ENCODE results near the gene IFNA2.

DNA sequence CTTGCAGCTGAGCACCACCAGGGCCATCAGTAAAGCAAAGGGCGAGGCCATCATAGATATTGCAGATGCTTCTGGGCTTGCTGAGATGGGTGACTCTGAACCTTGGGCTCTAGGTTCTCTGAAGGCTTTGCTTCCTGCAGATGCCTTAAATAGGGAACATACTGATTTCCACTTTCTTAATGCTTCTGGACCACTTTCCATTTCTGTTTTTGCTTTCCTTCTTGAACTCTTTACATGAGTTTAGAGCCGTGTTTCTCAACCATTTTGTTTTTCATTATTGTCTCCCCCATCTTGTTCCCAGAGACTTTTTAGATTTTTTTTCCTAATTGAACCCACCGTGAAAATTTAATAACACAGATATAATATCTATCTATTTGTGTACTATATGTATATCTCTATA is 17.2 kb downstream of the IFNA2 start, which contains the start of gene IFNA13:
- TF ChIP-seq, protein P1, sequence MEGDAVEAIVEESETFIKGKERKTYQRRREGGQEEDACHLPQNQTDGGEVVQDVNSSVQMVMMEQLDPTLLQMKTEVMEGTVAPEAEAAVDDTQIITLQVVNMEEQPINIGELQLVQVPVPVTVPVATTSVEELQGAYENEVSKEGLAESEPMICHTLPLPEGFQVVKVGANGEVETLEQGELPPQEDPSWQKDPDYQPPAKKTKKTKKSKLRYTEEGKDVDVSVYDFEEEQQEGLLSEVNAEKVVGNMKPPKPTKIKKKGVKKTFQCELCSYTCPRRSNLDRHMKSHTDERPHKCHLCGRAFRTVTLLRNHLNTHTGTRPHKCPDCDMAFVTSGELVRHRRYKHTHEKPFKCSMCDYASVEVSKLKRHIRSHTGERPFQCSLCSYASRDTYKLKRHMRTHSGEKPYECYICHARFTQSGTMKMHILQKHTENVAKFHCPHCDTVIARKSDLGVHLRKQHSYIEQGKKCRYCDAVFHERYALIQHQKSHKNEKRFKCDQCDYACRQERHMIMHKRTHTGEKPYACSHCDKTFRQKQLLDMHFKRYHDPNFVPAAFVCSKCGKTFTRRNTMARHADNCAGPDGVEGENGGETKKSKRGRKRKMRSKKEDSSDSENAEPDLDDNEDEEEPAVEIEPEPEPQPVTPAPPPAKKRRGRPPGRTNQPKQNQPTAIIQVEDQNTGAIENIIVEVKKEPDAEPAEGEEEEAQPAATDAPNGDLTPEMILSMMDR (IDR thresholded peaks at IDR 0.05; ENCODE audit: borderline replicate concordance, extremely low read depth, low read length, poor library complexity, severe bottlenecking), result no peak
- TF ChIP-seq EZH2 (IDR thresholded peaks at IDR 0.05; ENCODE audit: borderline replicate concordance, low read depth, low read length, severe bottlenecking), result no peak

Data from DND-41 (cell line).